HG03064 (cell line): ENCODE measurements around the gene LSS.
"Not testable (repeated sequence)": the region's sequence is repeated elsewhere in the genome, so short reads cannot be mapped to it uniquely, and the experiment has no call there.

Experiments used
- ATAC-seq: cut with Tn5 transposase; IDR thresholded peaks from one replicate; pipeline ENCODE4 v1.9.1; 2021; ENCODE audit warnings: low read depth; ENCODE audit not compliant: unreplicated experiment

Gene LSS

DNA sequence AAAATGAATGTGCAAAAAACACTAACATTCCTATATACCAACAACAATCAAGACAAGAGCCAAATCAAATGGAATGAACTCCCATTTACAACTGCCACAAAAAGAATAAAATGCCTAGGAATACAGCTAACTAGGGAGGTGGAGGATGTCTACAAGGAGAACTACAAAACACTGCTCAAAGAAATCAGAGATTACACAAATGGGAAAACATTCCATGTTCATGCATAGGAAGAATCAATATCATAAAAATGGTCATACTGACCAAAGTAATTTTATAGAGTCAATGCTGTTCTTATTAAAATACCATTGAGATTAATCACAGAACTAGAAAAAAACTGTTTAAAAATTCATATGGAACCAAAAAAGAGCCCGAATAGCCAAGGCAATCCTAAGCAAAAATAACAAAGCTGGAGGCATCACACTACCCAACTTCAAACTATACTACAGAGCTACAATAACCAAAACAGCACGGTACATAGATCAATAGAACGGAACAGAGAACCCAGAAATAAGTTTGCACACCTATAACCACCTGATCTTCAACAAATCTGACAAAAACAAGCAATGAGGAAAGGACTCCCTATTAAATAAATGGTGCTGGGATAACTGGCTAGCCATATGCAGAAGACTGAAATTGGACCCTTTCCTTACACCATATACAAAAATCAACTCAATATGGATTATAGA is 52.0 kb downstream of the LSS start:
- ATAC-seq = not testable (repeated sequence)

DNA sequence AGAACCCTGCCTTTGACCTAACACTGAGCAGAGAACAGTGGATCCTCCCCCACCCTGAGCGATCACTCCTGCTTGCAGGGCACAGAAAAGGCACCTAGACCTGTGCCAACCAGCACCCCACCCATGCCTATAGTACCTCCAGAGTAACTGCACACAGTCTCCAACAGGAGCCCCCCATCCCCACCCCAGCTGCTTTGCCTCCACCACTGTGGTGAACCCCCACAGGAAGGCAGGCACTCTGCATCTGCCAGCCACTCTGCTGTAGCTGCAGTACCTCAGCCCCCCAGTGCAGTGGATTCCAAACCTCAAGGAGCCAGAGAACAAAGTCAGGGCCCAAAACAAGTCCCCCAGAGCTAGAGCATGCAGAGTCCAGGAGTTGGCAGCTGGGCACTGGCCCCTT is 55.0 kb downstream of the LSS start:
- ATAC-seq = no peak

DNA sequence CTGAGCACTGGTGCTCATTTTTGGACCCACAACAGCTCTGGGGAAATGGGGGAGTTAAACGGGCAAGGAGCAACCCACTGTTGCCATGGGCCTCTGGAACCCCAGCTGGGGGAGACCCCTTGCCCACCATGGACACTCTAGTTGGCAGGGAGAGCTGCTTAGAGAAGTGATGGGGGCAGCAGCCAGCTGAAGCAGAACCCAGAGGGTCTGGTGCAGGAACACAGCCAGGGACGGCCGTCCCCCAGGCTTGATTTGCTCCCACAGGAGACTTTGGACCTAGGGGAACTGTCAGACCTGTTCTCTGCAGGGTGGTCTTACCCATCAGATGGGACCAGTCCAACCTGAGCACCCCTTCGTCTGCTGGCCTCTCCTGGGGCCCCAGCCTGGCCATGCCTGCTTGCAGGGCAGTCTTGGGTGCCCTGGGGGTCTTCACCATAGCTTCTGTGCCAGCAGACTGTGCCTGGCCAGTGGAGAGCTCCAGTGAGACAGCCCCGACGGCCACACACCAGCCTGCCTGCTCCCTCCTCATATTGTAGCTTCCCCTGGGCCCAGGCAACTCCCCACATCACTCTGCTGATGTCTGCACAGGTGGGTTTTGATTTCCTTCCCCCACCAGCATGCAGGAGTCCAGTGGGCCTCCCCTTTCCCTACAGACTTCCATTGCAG is 55.6 kb downstream of the LSS start:
- no peak for ATAC-seq

GRCh38 chr21:46171996-46172862 is 56.3 kb downstream of the LSS start:
- no peak for ATAC-seq

- ATAC-seq = no peak
These were observed 57.0 kb downstream of the LSS start for GRCh38 chr21:46171585-46171984.

GRCh38 chr21:46170436-46171193 is 58.0 kb downstream of the LSS start:
- not testable (repeated sequence) for ATAC-seq

DNA sequence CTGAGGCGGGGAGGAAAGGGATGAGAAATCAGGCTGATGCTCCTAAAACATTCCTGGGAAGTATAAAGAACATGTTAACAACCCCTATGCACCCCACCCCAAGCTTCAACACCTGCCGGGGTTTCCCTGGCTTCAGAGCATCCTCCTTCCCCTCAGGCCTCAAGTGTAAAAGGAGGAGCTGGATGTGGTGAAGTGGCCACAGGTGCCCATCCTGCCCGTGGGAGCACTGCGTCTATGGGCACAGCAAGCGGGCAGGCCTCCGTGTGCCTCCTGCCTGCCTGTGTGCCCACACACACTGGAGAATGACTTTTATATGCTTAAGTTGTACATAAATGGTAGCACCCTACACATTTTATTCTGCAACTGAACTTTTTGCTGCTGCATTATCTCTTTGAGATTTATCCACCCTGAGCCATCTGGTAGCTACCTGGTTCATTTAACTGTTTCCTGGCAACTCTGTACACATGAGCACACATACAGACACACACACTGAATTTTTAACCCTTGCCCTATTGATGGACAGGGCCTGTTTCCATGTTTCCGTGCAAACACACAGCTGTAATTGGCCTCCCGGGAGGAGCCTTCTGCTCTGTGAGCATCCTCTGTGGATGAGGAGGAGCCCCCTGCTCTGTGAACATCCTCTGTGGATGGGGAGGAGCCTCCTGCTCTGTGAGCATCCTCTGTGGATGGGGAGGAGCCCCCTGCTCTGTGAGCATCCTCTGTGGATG is 59.8 kb downstream of the LSS start:
- ATAC-seq = no peak

GRCh38 chr21:46168238-46168637 is 60.3 kb downstream of the LSS start:
- ATAC-seq = no peak

- no peak for ATAC-seq
These were observed 63.5 kb downstream of the LSS start for GRCh38 chr21:46165098-46165497.

DNA sequence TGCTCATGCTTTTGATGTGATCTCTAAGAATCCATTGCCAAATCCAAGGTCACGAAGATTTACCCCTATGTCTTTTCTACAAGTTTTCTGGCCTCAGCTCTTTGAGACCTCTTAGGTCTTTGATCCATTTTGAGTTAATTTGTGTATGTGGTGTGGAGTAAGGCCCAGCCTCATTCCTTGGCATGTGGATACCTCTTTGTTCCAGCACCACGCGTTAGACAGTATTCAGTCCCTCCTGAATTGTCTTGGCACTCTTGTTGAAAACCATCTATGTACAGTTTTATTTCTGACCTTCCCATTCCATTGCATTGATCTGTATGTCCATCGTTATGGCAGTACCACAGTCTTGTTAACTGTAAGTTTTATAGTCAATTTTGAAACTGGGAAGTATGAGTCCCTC is 65.2 kb downstream of the LSS start:
- no peak for ATAC-seq

DNA sequence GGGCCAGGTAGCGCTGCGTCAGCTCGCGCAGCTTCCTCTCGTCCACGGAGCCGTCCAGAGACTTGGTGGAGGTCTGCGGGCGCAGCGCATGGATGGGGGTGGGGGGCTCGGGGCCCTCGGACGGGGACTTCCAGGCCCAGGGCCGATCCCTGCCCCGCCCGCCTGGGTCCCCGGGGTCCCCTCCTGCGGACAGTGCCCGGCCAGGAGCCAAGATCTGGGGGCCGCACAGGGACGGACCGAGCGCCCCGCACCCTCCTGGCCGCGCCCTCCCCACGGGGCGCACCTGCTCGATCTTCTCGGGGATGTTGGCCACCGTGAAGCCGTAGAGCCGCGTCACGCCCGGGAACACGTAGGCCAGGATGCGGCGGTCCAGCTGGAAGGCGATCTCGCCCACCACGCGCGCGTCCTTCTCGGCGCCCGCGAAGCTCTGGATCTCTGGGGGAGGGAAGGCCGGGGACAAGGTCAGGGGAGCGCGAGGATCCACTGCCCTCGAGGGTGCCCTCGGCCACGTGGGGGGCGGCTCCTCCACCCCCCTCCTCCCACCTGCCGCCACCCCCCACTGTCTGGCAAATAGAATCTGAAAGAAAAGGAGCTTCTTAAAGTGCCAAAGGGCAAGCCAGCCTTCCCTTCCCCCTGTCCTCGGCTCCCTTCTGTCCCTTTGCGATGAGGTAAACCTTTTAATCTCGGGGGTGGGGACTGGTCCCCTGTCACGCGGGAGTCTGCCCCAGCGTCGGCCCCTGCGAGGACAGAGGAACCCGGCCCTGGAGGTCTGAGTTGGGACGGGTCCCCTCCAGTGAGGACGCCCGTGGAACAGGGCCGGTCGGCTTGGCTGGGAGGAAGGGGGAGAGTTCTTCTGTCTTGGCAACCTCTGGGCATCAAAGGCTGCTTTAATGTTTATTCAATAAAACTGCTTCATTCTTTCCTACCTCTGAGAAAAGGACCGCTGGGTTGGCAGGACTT is 66.7 kb downstream of the LSS start:
- ATAC-seq = no peak

- ATAC-seq = no peak
These were observed 67.5 kb downstream of the LSS start for GRCh38 chr21:46160907-46161632.

GRCh38 chr21:46160657-46160906 is 68.0 kb downstream of the LSS start:
- no peak for ATAC-seq

DNA sequence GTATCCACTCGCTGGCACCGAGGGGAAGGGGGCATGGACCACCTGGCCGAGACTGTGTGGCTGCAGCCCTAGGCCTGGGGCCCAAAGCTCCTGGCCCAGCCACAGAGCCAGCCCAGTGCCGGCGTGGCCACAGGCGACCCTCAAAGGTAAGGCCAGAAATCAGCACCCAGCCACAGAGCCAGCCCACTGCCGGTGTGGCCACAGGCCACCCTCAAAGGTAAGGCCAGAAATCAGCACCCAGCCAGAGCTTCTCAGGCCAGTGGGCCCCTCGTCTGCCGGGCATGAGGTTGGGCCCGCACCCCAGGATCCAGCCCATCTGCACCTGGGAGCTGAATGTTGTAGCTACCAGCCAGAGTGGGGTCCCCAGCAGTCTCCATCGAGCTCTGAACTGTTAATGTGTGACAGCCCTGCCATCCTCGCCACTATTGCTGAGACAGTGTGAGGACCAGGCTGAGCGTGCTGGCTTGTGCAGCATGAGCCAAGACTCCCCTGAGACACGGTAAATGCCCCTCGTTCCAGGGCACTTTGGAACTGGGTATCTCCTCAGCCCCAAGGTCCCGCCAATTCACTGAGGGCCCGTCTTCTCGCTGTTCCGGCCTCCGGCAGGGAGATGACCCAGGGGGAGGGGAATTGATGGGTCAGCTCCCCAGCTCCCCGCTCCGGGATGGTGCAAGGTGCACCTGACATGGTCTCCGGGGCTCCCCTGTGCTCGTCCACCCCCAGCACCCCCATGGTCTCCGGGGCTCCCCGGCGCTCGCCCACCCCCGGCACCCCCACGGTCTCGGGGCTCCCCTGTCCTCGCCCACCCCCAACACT is 68.5 kb downstream of the LSS start:
- ATAC-seq = no peak

DNA sequence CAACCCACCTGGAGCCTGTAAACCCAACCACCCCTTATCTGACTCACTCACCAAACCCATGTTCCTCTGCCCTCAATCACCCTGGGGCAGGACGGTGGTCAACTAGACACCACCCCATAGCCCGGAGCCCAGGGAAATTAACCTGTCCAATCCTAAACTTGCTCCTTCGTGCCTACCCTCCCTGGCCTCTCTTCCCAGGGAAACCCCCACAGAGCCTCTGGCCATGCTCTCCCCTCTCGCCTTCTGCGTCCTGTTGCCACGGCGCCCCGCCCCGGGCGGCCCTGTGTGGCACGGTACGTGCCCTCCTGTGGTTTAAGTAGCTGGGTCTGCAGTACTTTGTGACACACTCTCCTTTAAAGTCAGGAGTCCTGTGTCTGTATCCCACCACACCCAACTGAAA is 69.2 kb downstream of the LSS start:
- no peak for ATAC-seq

- ATAC-seq = no peak
These were observed 69.8 kb downstream of the LSS start for GRCh38 chr21:46158666-46159300.

- no peak for ATAC-seq
These were observed 70.6 kb downstream of the LSS start for GRCh38 chr21:46157987-46158451.
